ENCODE measurements around the gene MPP2. TPM values are rescaled to one million over a fixed set of nuclear protein-coding genes. Genes with fewer than 3 reads are reported as not detected.

The MPP2 gene
- total and polyA plus RNA-seq, 2 donors (not counting 3 experiments of a cell fraction or from before 2014, with no cell fraction given) = 1.4 to 1.6 TPM

DNA sequence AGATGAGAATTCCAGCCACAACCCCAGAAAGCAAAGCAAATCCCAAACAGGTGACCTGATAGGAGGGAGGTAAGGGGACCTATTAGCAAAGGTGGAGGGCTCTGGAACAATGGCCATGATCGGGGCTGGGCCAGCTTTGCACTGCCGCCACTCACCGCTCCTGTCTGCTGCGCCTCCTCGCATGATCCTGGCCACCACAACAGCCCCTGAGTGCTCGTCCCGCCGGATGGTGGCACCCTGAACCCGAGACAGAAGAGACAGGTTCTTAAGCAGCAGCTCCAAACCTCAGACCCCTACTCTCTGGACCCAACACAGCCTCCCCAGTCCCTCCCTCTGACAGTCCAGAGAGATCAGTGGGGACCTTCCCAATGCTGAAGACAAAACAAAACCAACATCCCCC, 79.7 kb downstream of the MPP2 start:
- DNase-seq (ENCODE audit: low read depth, low spot score) = no peak
- H3K4me3 ChIP-seq (replicated peaks in 1 of 3; ENCODE audit: insufficient read depth in 1 of 3, low read depth in 1 of 3, low read length in 3 of 3) = no peak overlapping the region
- H4K20me1 ChIP-seq (replicated peaks; ENCODE audit: control insufficient read depth, extremely low read depth, insufficient read depth, low read length) = no peaks in the 10 kb centered on the region
- FAIRE-seq = no peak
- H3K9me3 ChIP-seq (replicated peaks; ENCODE audit: control insufficient read depth, insufficient read depth, low read length) = no peaks in the 10 kb centered on the region
- no TSS peak for BruUV-seq (replicated peaks)
- H3K36me3 ChIP-seq (ENCODE audit: control insufficient read depth in 2 of 2, extremely low read depth in 1 of 2, insufficient read depth in 2 of 2, low read length in 2 of 2) = peaks cover 2 to 5% of the 10 kb centered on the region in 2 experiments
- H3K27ac ChIP-seq (ENCODE audit: insufficient read depth, low read depth, low read length) = no peak overlapping the region
- H3K4me1 ChIP-seq (ENCODE audit: control insufficient read depth, extremely low read depth, insufficient read depth, low read length) = no peaks in the 10 kb centered on the region
- no peaks in the 10 kb centered on the region for H3K27me3 ChIP-seq (ENCODE audit: control insufficient read depth in 2 of 2, insufficient read depth in 2 of 2, low read length in 2 of 2)
- CTCF ChIA-PET = interaction anchor here (2.3 kb wide), 1 partner anchor 38 kb away, joined by 7 read pairs; no protein-coding TSS in a partner anchor
- intact Hi-C loops (cut with micrococcal nuclease) (no loop called here), dilution Hi-C loops (cut with MboI; ENCODE audit: extremely low pct_ligation_motif_present, low sequenced_read_pairs) (no loop called here)
- H3K4me2 ChIP-seq (ENCODE audit: insufficient read depth, low read length) = no peak overlapping the region
- POLR2A ChIA-PET = no interaction called here
- H3K9ac ChIP-seq (replicated peaks; ENCODE audit: extremely low read depth, insufficient read depth, low read length) = no peak overlapping the region
- TF ChIP-seq MYC (IDR thresholded peaks at IDR 0.05; ENCODE audit: low read depth, low read length) (no peak), CTCF (IDR thresholded peaks at IDR 0.05; ENCODE audit: extremely low read depth in 1 of 2, insufficient read depth in 1 of 2, low read depth in 1 of 2, low read length in 2 of 2) (no peak), EZH2 (IDR thresholded peaks at IDR 0.05; ENCODE audit: borderline replicate concordance, low read depth, low read length, severe bottlenecking) (no peak), JUN (IDR thresholded peaks at IDR 0.05; ENCODE audit: borderline replicate concordance, insufficient read depth, insufficient read length, low read depth) (no peak), POLR2AphosphoS5 (IDR thresholded peaks at IDR 0.05; ENCODE audit: insufficient read depth, low read depth, low read length) (no peak), FOS (IDR thresholded peaks at IDR 0.05; ENCODE audit: borderline replicate concordance, insufficient read depth, low read length) (no peak), MAX (IDR thresholded peaks at IDR 0.05; ENCODE audit: insufficient read depth, insufficient read length) (no peak), GATA2 (IDR thresholded peaks at IDR 0.05; ENCODE audit: insufficient read depth, insufficient read length, low read depth, low read length) (no peak), POLR2A (IDR thresholded peaks at IDR 0.05; ENCODE audit: low read depth, low read length) (no peak)
- no peaks in the 10 kb centered on the region for H3K9me1 ChIP-seq (replicated peaks; ENCODE audit: control insufficient read depth, extremely low read depth, insufficient read depth, low read length)
- no peaks in the 10 kb centered on the region for H3K79me2 ChIP-seq (ENCODE audit: control insufficient read depth, insufficient read depth, low read length)
- H2AFZ ChIP-seq (ENCODE audit: low read depth, low read length) = no peak overlapping the region
